GM23338 (cell line): ENCODE data around the gene CYP4F22.

Experiments
- EZH2 ChIP-seq: fragments of 200-600 bp; sonication (generic); IDR thresholded peaks from one replicate; pipeline ENCODE4 v1.8.0; 2017; ENCODE audit warnings: antibody characterized with exemption, mild to moderate bottlenecking, low read depth; ENCODE audit not compliant: unreplicated experiment
- EZH2phosphoT487 ChIP-seq: fragments of 200-600 bp; sonication (generic); IDR thresholded peaks from one replicate; pipeline ENCODE4 v1.8.1; 2018; ENCODE audit warnings: antibody characterized with exemption; ENCODE audit not compliant: unreplicated experiment
- JUNB ChIP-seq: IDR thresholded peaks from one replicate; pipeline ENCODE4 v1.6.1; 2016; ENCODE audit warnings: antibody characterized with exemption; ENCODE audit not compliant: unreplicated experiment
- NANOG ChIP-seq: IDR thresholded peaks from 2 replicates; pipeline ENCODE4 v1.6.1; 2016; ENCODE audit warnings: antibody characterized with exemption, borderline replicate concordance
- POLR2AphosphoS5 ChIP-seq: IDR thresholded peaks from 2 replicates; pipeline ENCODE4 v1.6.1; 2016; ENCODE audit warnings: antibody characterized with exemption, low read depth
- REST ChIP-seq: IDR thresholded peaks from one replicate; pipeline ENCODE4 v1.6.1; 2018; ENCODE audit warnings: antibody characterized with exemption; ENCODE audit not compliant: unreplicated experiment
- STAT1 ChIP-seq: IDR thresholded peaks from one replicate; pipeline ENCODE4 v1.6.1; 2016; ENCODE audit warnings: antibody characterized with exemption; ENCODE audit not compliant: unreplicated experiment
- ZNF114 ChIP-seq: fragments of 250-450 bp; sonication (Bioruptor Pico); IDR thresholded peaks from 2 replicates; pipeline ENCODE4 v1.5.0; 2020; ENCODE audit warnings: mild to moderate bottlenecking, moderate library complexity
- ZNF462 ChIP-seq: fragments of 250-450 bp; sonication (Bioruptor Pico); IDR thresholded peaks from 2 replicates; pipeline ENCODE4 v1.5.0; 2020; ENCODE audit warnings: mild to moderate bottlenecking, moderate library complexity
- TF ChIP-seq, protein P1 (sequence below), 2 experiments: fragments of 200-600 bp in 1 of 2; sonication (generic) in 1 of 2; conservative IDR thresholded peaks; 2 replicates each; pipeline versions ENCODE4 v1.5.1 to v1.6.1; 2016 to 2017; ENCODE audit warnings: antibody characterized with exemption in 2 of 2, low read depth in 2 of 2, mild to moderate bottlenecking in 2 of 2, moderate library complexity in 1 of 2

DNA sequence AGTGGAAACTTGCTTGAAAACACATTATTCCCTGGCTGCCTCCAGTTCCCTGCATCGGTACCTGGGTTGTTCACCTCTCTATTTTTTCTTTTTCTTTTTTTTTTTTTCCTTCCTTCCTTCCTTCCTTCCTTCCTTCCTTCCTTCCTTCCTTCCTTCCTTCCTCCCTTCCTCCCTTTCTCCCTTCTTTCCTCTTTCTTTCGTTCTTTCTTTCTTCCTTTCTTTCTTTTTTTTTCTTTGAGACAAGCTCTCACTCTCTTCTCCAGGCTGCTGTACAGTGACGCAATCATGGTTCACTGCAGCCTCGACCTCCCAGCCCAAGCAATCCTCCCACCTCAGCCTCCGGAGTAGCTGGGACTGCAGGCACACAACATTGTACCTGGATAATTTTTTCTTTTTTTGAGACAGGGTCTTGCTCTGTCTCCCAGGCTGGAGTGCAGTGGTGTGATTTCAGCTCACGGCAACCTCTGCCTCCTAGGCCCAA is 40.6 kb upstream of the CYP4F22 start:
- TF ChIP-seq, protein P1, sequence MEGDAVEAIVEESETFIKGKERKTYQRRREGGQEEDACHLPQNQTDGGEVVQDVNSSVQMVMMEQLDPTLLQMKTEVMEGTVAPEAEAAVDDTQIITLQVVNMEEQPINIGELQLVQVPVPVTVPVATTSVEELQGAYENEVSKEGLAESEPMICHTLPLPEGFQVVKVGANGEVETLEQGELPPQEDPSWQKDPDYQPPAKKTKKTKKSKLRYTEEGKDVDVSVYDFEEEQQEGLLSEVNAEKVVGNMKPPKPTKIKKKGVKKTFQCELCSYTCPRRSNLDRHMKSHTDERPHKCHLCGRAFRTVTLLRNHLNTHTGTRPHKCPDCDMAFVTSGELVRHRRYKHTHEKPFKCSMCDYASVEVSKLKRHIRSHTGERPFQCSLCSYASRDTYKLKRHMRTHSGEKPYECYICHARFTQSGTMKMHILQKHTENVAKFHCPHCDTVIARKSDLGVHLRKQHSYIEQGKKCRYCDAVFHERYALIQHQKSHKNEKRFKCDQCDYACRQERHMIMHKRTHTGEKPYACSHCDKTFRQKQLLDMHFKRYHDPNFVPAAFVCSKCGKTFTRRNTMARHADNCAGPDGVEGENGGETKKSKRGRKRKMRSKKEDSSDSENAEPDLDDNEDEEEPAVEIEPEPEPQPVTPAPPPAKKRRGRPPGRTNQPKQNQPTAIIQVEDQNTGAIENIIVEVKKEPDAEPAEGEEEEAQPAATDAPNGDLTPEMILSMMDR (conservative IDR thresholded peaks at IDR 0.05; ENCODE audit: low read depth in 2 of 2) = no peak
- no peak for TF ChIP-seq REST
- TF ChIP-seq POLR2AphosphoS5 = no peak
- TF ChIP-seq ZNF114 = no peak
- no peak for TF ChIP-seq EZH2
- TF ChIP-seq JUNB = no peak
- no peak for TF ChIP-seq EZH2phosphoT487
- TF ChIP-seq NANOG = no peak
- TF ChIP-seq ZNF462 = no peak
- no peak for TF ChIP-seq STAT1
